K562 (cell line): ENCODE results near the gene GINS3. TPM values are rescaled to one million over a fixed set of nuclear protein-coding genes. Genes with fewer than 3 reads are reported as not detected.

ENCODE experiments used
- ATAC-seq: fragments of 200-7000 bp; cut with Tn5 transposase; 3 replicates; pipeline ENCODE4 v1.9.1; 2020; ENCODE audit warnings: moderate library complexity
- BruUV-seq: library from RNA; stranded (reverse); fragments of 400-500 nt; replicated peaks from 2 replicates; lab custom pipeline; 2021; lab: Mats Ljungman, UMichigan
- CTCF ChIA-PET: fragments of 300-600 bp; formaldehyde crosslinking; extraction: SDS; loops from one replicate; lab custom pipeline; 2021; ENCODE audit warnings: low intra/inter-chr PET ratio; lab: Yijun Ruan, JAX
- POLR2A ChIA-PET: fragments of 300-600, 350-650 bp; sonication (Branson Sonifier 250); formaldehyde crosslinking; extraction: SDS; loops from one replicate; lab custom pipeline; 2021; ENCODE audit warnings: antibody characterized with exemption, inconsistent platforms; lab: Yijun Ruan, JAX
- DNase-seq, 4 experiments: peaks; one replicate each; pipeline versions ENCODE4 v3.0.0 to v3.0.0-alpha.2; 2011 to 2018; ENCODE audit warnings: low spot score in 3 of 4, mixed read lengths in 3 of 4; ENCODE audit errors: extremely low read depth in 1 of 4
- FAIRE-seq: peaks from 2 replicates; lab custom pipeline; 2011; peaks lifted over from hg19 to GRCh38; lab: Jason Lieb, UNC
- H2AFZ ChIP-seq: 2 replicates; pipeline ENCODE4 v1.6.0; 2011; ENCODE audit warnings: low read depth, low read length, control low read depth, inconsistent platforms
- H3K27ac ChIP-seq: fragments of 200-600 bp; 3 replicates; pipeline ENCODE4 v1.8.0; 2011; ENCODE audit warnings: low read depth, mild to moderate bottlenecking, control low read depth, inconsistent platforms, low read length, moderate library complexity, mixed read lengths; ENCODE audit errors: extremely low read depth
- H3K27me3 ChIP-seq, 2 experiments: fragments of 300-600 bp in 1 of 2; 2 replicates in 1 of 2; 3 replicates in 1 of 2; pipeline versions ENCODE4 v1.6.0 to v1.8.0; 2011; ENCODE audit warnings: inconsistent platforms in 2 of 2, low read length in 2 of 2, mild to moderate bottlenecking in 1 of 2, mixed read lengths in 1 of 2, moderate library complexity in 1 of 2; ENCODE audit not compliant: control insufficient read depth in 2 of 2, insufficient read depth in 2 of 2
- H3K36me3 ChIP-seq: fragments of 300-600 bp; 3 replicates; pipeline ENCODE4 v1.8.0; 2011; ENCODE audit warnings: mild to moderate bottlenecking, low read length, inconsistent platforms; ENCODE audit not compliant: control insufficient read depth, insufficient read depth
- H3K4me1 ChIP-seq, 2 experiments: fragments of 200-600 bp in 1 of 2; replicated peaks in 1 of 2; 2 replicates in 1 of 2; 3 replicates in 1 of 2; pipeline versions ENCODE4 v1.5.1 to v1.8.0; 2011; ENCODE audit warnings: inconsistent platforms in 2 of 2, low read length in 2 of 2, mild to moderate bottlenecking in 1 of 2, mixed read lengths in 1 of 2, moderate library complexity in 1 of 2; ENCODE audit not compliant: control insufficient read depth in 2 of 2, insufficient read depth in 2 of 2
- H3K4me2 ChIP-seq: 2 replicates; pipeline ENCODE4 v1.6.1; 2011; ENCODE audit warnings: low read length, control low read depth, inconsistent platforms, mixed read lengths; ENCODE audit not compliant: insufficient read depth
- H3K4me3 ChIP-seq: fragments of 200-600 bp; sonication (generic), shearing (Covaris generic); 2 replicates; pipeline ENCODE4 v1.5.1; 2016; ENCODE audit warnings: control low read depth, inconsistent platforms
- H3K79me2 ChIP-seq: fragments of 200-600 bp; 3 replicates; pipeline ENCODE4 v1.8.0; 2011; ENCODE audit warnings: low read length, inconsistent platforms; ENCODE audit not compliant: control insufficient read depth, insufficient read depth
- H3K9ac ChIP-seq, 2 experiments: 2 replicates each; pipeline versions ENCODE4 v1.6.0 to v1.6.1; 2011; ENCODE audit warnings: low read depth in 2 of 2, low read length in 2 of 2, control low read depth in 1 of 2, inconsistent platforms in 1 of 2, mild to moderate bottlenecking in 1 of 2, mixed read lengths in 1 of 2; ENCODE audit not compliant: insufficient read depth in 1 of 2
- H3K9me1 ChIP-seq: one replicate; pipeline ENCODE4 v1.6.0; 2011; ENCODE audit warnings: inconsistent platforms, mild to moderate bottlenecking, low read length, moderate library complexity; ENCODE audit not compliant: control insufficient read depth, insufficient read depth
- H3K9me3 ChIP-seq: replicated peaks from 2 replicates; pipeline ENCODE4 v1.5.1; 2011; ENCODE audit warnings: low read depth, low read length, inconsistent platforms; ENCODE audit not compliant: control insufficient read depth, insufficient read depth
- H4K20me1 ChIP-seq: replicated peaks from 2 replicates; pipeline ENCODE4 v1.6.1; 2011; ENCODE audit warnings: low read length, inconsistent platforms, mixed read lengths; ENCODE audit not compliant: control insufficient read depth, insufficient read depth
- CHD2 ChIP-seq: IDR thresholded peaks from 2 replicates; pipeline ENCODE4 v1.6.1; 2011; ENCODE audit warnings: low read depth, low read length
- FOSL1 ChIP-seq: fragments of 200-800 bp; sonication (Bioruptor generic); conservative IDR thresholded peaks from 2 replicates; pipeline ENCODE4 v1.6.1; 2016; ENCODE audit warnings: missing genetic modification characterization, missing compliant biosample characterization
- NFYB ChIP-seq: IDR thresholded peaks from 2 replicates; pipeline ENCODE4 v1.6.1; 2011; ENCODE audit warnings: mild to moderate bottlenecking, moderate library complexity; ENCODE audit not compliant: insufficient read length; ENCODE audit errors: extremely low read depth
- WGBS: fragments of 100-300 bp; shearing (Covaris generic); methylation state at CpG from one replicate; pipeline ENCODE4 v1.1.6; 2016; ENCODE audit warnings: low coverage, mixed read lengths; ENCODE audit not compliant: insufficient coverage; ENCODE audit errors: missing lambda C conversion rate; 5-methylcytosine and 5-hydroxymethylcytosine counted together
- in situ Hi-C: fragments of 300-500 bp; cut with MboI; formaldehyde crosslinking; loops from 4 replicates; pipeline ENCODE4 v1.15.0; 2018; ENCODE audit warnings: inconsistent platforms, mixed read lengths
- intact Hi-C: fragments of 100-400 bp; cut with micrococcal nuclease; formaldehyde crosslinking; loops from 2 replicates; pipeline ENCODE4 v1.14.2; 2022
- polyA plus RNA-seq, 8 experiments: library from polyadenylated mRNA; depleted of rRNA in 4 of 8; stranded (reverse) in 5 of 8; unstranded in 3 of 8; fragments of >200 nt; fragmentation: Nextera tagmentation in 2 of 8; fragmentation: Illumina TruSeq in 1 of 8; extraction: Ambion mirVana in 2 of 8; extraction: Trizol in 1 of 8; gene quantifications; 2 replicates each; pipeline versions ENCODE4 v1.2.1 to v1.2.3, GENCODE V29; 2011 to 2014; ENCODE audit warnings: inconsistent platforms in 1 of 8, missing spikeins in 1 of 8
- total RNA-seq, 7 experiments: library from RNA; depleted of rRNA in 6 of 7; stranded (reverse); fragments of >200 nt in 6 of 7; fragmentation: Illumina TruSeq in 2 of 7; extraction: Trizol in 2 of 7; gene quantifications; 2 replicates each; pipeline versions ENCODE4 v1.2.1 to v1.2.3, GENCODE V29; 2011 to 2021; ENCODE audit warnings: low replicate concordance in 1 of 7

The GINS3 gene
- total and polyA plus RNA-seq, 9 of the 15 experiments (the other 6 are each of a cell fraction or from before 2014, with no cell fraction given), result 17.8 to 31.9 (median 25.4) TPM

GRCh38 chr16:58421059-58421458 lies 28.8 kb downstream of the GINS3 start:
- in situ Hi-C loops, result no loop called here
- no peak overlapping the region for H3K27ac ChIP-seq
- peak; percentile 6 for FAIRE-seq
- TF ChIP-seq CHD2, result peak; percentile 20; the same call in 1 of the 2 replicates
- TF ChIP-seq FOSL1 (tag), result no peak
- peak overlapping the region; percentile 21; the same call in 1 of the 2 replicates for H3K4me2 ChIP-seq
- ChIA-PET CTCF (no interaction called here), POLR2A (no interaction called here)
- peak overlapping the region; percentile 69 for H2AFZ ChIP-seq
- peak in 1 of 4 experiments; percentile 22 for DNase-seq
- H3K9me1 ChIP-seq, result peaks cover 2% of the 10 kb centered on the region
- peak; percentile 64 for ATAC-seq
- no peaks in the 10 kb centered on the region for H3K36me3 ChIP-seq
- intact Hi-C loops, result no loop called here
- no peaks in the 10 kb centered on the region for H4K20me1 ChIP-seq
- no peak overlapping the region for H3K9ac ChIP-seq
- H3K27me3 ChIP-seq, result peaks cover 16% of the 10 kb centered on the region in 2 experiments; a peak in 4 of 5 replicates
- H3K4me1 ChIP-seq, result peaks cover 4 to 7% of the 10 kb centered on the region in 2 experiments; a peak in 3 of 5 replicates
- WGBS, result 4% methylated on average over 7 of the region's 7 CpGs
- no TSS peak for BruUV-seq
- no peak overlapping the region for H3K4me3 ChIP-seq
- H3K79me2 ChIP-seq, result no peaks in the 10 kb centered on the region
- H3K9me3 ChIP-seq, result no peaks in the 10 kb centered on the region

- no peak for TF ChIP-seq NFYB
- ATAC-seq (no peak), FAIRE-seq (no peak), DNase-seq (no peak)
- no peak overlapping the region for H3K4me3 ChIP-seq
- H3K27ac ChIP-seq, result no peak overlapping the region
- peak overlapping the region; percentile 21; the same call in 1 of the 2 replicates for H3K4me2 ChIP-seq
- peaks cover 4 to 7% of the 10 kb centered on the region in 2 experiments; a peak in 3 of 5 replicates for H3K4me1 ChIP-seq
- ChIA-PET POLR2A (interaction anchor here (0.6 kb wide), 1 partner anchor 22 kb away, joined by 4 read pairs; no protein-coding TSS in a partner anchor), CTCF (no interaction called here)
- H3K9me3 ChIP-seq, result no peaks in the 10 kb centered on the region
- H3K9ac ChIP-seq, result no peak overlapping the region
- H4K20me1 ChIP-seq, result no peaks in the 10 kb centered on the region
- peaks cover 2% of the 10 kb centered on the region for H3K9me1 ChIP-seq
- in situ Hi-C loops, result no loop called here
- H3K27me3 ChIP-seq, result peaks cover 16 to 19% of the 10 kb centered on the region in 2 experiments; a peak in 4 of 5 replicates
- H3K79me2 ChIP-seq, result no peaks in the 10 kb centered on the region
- intact Hi-C loops, result no loop called here
- WGBS, result 34% methylated on average over 5 of the region's 5 CpGs
- peak overlapping the region; percentile 69 for H2AFZ ChIP-seq
- H3K36me3 ChIP-seq, result no peaks in the 10 kb centered on the region
- no TSS peak for BruUV-seq
These were observed 29.3 kb downstream of the GINS3 start for GRCh38 chr16:58421529-58421928.
